DMS 273 (cell line): ENCODE data around the gene POLR2B.

Source experiments
- DNase-seq: peaks from one replicate; lab custom pipeline; 2025; ENCODE audit not compliant: unreplicated experiment; lab: John Stamatoyannopoulos, UW

POLR2B gene

GRCh38 chr4:57078685-57079521 lies 100.2 kb downstream of the POLR2B start:
- DNase-seq = peak; percentile 52
